Astrocyte (in vitro differentiated cells and primary cell): ENCODE measurements around the gene ZCCHC24. TPM values are rescaled to one million over a fixed set of nuclear protein-coding genes. Genes with fewer than 3 reads are reported as not detected.
A peak's percentile ranks its signal among the peaks of the same experiment; 100 is the strongest.

Source experiments
- DNase-seq: peaks from one replicate; pipeline ENCODE4 v3.0.0-alpha.2; 2010; ENCODE audit warnings: low read depth
- FAIRE-seq: peaks from 2 replicates; lab custom pipeline; 2011; peaks lifted over from hg19 to GRCh38; lab: Jason Lieb, UNC
- H2AFZ ChIP-seq: 2 replicates; pipeline ENCODE4 v1.6.0; 2012; ENCODE audit warnings: low read depth, low read length, inconsistent platforms
- H3K27ac ChIP-seq: 2 replicates; pipeline ENCODE4 v1.5.1; 2011; ENCODE audit warnings: low read depth, low read length, inconsistent platforms
- H3K27me3 ChIP-seq: 2 replicates; pipeline ENCODE4 v1.6.0; 2011; ENCODE audit warnings: low read length, inconsistent platforms; ENCODE audit not compliant: insufficient read depth
- H3K36me3 ChIP-seq: 2 replicates; pipeline ENCODE4 v1.5.1; 2011; ENCODE audit warnings: low read length, inconsistent platforms; ENCODE audit not compliant: insufficient read depth
- H3K4me1 ChIP-seq: 2 replicates; pipeline ENCODE4 v1.5.1; 2011; ENCODE audit warnings: low read length, inconsistent platforms; ENCODE audit not compliant: insufficient read depth
- H3K4me2 ChIP-seq: 2 replicates; pipeline ENCODE4 v1.6.0; 2012; ENCODE audit warnings: low read length, inconsistent platforms
- H3K4me3 ChIP-seq: 2 replicates; pipeline ENCODE4 v1.5.1; 2011; ENCODE audit warnings: low read depth, mild to moderate bottlenecking, low read length, inconsistent platforms; ENCODE audit not compliant: insufficient read depth
- H3K79me2 ChIP-seq: 2 replicates; pipeline ENCODE4 v1.6.0; 2012; ENCODE audit warnings: mild to moderate bottlenecking, low read length, inconsistent platforms; ENCODE audit not compliant: insufficient read depth
- H3K9ac ChIP-seq: 2 replicates; pipeline ENCODE4 v1.6.0; 2012; ENCODE audit warnings: mild to moderate bottlenecking, low read length, inconsistent platforms
- H3K9me3 ChIP-seq: 2 replicates; pipeline ENCODE4 v1.5.1; 2012; ENCODE audit warnings: low read depth, mild to moderate bottlenecking, low read length, inconsistent platforms; ENCODE audit not compliant: insufficient read depth
- H4K20me1 ChIP-seq: 2 replicates; pipeline ENCODE4 v1.6.0; 2012; ENCODE audit warnings: low read length, inconsistent platforms; ENCODE audit not compliant: insufficient read depth
- H3K27ac Mint-ChIP-seq: one replicate; pipeline ENCODE4 v1.8.0; 2021; ENCODE audit warnings: mild to moderate bottlenecking, mixed read lengths; ENCODE audit not compliant: unreplicated experiment
- H3K27me3 Mint-ChIP-seq: one replicate; pipeline ENCODE4 v1.8.0; 2021; ENCODE audit warnings: low read depth, mixed read lengths; ENCODE audit not compliant: unreplicated experiment
- H3K36me3 Mint-ChIP-seq: one replicate; pipeline ENCODE4 v1.8.0; 2021; ENCODE audit warnings: low read depth, mixed read lengths; ENCODE audit not compliant: unreplicated experiment
- H3K4me1 Mint-ChIP-seq: one replicate; pipeline ENCODE4 v1.8.0; 2021; ENCODE audit warnings: low read depth, mixed read lengths; ENCODE audit not compliant: unreplicated experiment
- H3K4me3 Mint-ChIP-seq: one replicate; pipeline ENCODE4 v1.8.0; 2021; ENCODE audit warnings: mild to moderate bottlenecking, moderate library complexity, mixed read lengths; ENCODE audit not compliant: unreplicated experiment
- H3K9me3 Mint-ChIP-seq: one replicate; pipeline ENCODE4 v1.8.0; 2021; ENCODE audit warnings: mild to moderate bottlenecking, mixed read lengths; ENCODE audit not compliant: unreplicated experiment
- CTCF ChIP-seq: IDR thresholded peaks from 2 replicates; pipeline ENCODE4 v1.5.1; 2011; ENCODE audit warnings: low read depth, mild to moderate bottlenecking, inconsistent platforms, low read length, moderate library complexity; ENCODE audit not compliant: insufficient read depth
- EZH2 ChIP-seq: IDR thresholded peaks from 2 replicates; pipeline ENCODE4 v1.6.1; 2012; ENCODE audit warnings: mild to moderate bottlenecking, low read length, inconsistent platforms; ENCODE audit not compliant: insufficient read depth
- total RNA-seq: library from RNA; stranded (reverse); gene quantifications from 2 replicates; pipeline ENCODE4 v1.2.1, GENCODE V29; 2021

Gene ZCCHC24
- total RNA-seq, 1 donor from 2014 or later, result 21.4 TPM

- Histone ChIP-seq H4K20me1 (no peaks in the 10 kb centered on the region), H3K79me2 (no peaks in the 10 kb centered on the region), H3K27me3 (no peaks in the 10 kb centered on the region), H2AFZ (no peak overlapping the region), H3K9ac (no peak overlapping the region), H3K4me3 (no peak overlapping the region), H3K36me3 (no peaks in the 10 kb centered on the region), H3K4me1 (peaks cover 3% of the 10 kb centered on the region), H3K9me3 (peaks cover 3% of the 10 kb centered on the region), H3K4me2 (no peak overlapping the region), H3K27ac (no peak overlapping the region)
- no peaks in the 10 kb centered on the region for H3K9me3 Mint-ChIP-seq
- H3K27ac Mint-ChIP-seq, result peak overlapping the region; percentile 88
- H3K4me3 Mint-ChIP-seq, result peak overlapping the region; percentile 56
- no peaks in the 10 kb centered on the region for H3K36me3 Mint-ChIP-seq
- H3K4me1 Mint-ChIP-seq, result peaks cover 11% of the 10 kb centered on the region
- DNase-seq (peak; percentile 43), FAIRE-seq (peak; percentile 54)
- TF ChIP-seq CTCF (peak; percentile 96), EZH2 (no peak)
- H3K27me3 Mint-ChIP-seq, result peaks cover 3% of the 10 kb centered on the region
Observed at GRCh38 chr10:79374312-79375191, 70.9 kb downstream of the ZCCHC24 start.

GRCh38 chr10:79372871-79373270 is 72.6 kb downstream of the ZCCHC24 start:
- Histone ChIP-seq H3K4me2 (no peak overlapping the region), H3K4me3 (no peak overlapping the region), H3K27ac (no peak overlapping the region), H3K4me1 (peaks cover 3% of the 10 kb centered on the region), H3K36me3 (no peaks in the 10 kb centered on the region), H3K27me3 (no peaks in the 10 kb centered on the region), H3K79me2 (no peaks in the 10 kb centered on the region), H3K9me3 (peaks cover 3% of the 10 kb centered on the region), H2AFZ (no peak overlapping the region), H4K20me1 (no peaks in the 10 kb centered on the region), H3K9ac (no peak overlapping the region)
- DNase-seq, result no peak
- Mint-ChIP-seq H3K4me1 (peaks cover 11% of the 10 kb centered on the region), H3K27ac (no peak overlapping the region), H3K27me3 (peaks cover 3% of the 10 kb centered on the region), H3K36me3 (no peaks in the 10 kb centered on the region), H3K4me3 (no peak overlapping the region), H3K9me3 (no peaks in the 10 kb centered on the region)
- no peak for FAIRE-seq
- no peak for TF ChIP-seq CTCF
- no peak for TF ChIP-seq EZH2
